GM10266 (cell line): ENCODE results near the gene RINL.

Source experiments
- DNase-seq: peaks from one replicate; pipeline ENCODE4 v3.0.0; 2012; ENCODE audit errors: extremely low spot score
- TF ChIP-seq, protein P1 (sequence below): IDR thresholded peaks from 2 replicates; pipeline ENCODE4 v1.5.1; 2012; ENCODE audit warnings: mild to moderate bottlenecking, low read depth; ENCODE audit not compliant: control insufficient read depth, insufficient read depth; ENCODE audit errors: missing control alignments

RINL gene

DNA sequence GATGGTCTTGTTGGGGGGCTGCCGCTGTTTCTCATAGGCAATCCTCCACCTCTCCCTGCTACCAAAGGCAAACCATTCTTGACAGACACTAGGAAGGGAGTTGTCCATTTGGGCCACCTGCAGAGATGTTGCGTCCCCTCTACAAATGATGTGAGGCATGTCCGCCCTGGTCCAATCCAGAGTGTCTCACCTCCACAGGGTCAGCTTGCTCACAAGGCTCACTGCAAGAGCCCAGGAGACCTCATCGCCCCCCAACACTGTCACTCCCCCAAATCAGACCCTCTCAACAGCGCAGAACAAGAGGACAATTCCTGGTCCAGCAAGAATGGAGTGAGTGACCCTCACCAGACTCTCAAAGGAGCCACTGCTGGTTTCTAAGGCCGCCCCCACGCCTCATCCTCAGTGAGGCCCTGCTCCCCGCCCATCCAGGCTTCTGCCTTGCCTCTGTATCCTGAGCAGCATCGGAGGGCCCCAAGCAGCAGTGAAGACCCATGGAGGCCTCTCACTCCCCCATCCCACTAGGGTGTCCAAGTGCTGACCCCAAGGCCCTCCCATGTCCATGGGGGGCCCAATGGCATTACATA is 34.8 kb downstream of the RINL start:
- no peak for DNase-seq
- TF ChIP-seq, protein P1, sequence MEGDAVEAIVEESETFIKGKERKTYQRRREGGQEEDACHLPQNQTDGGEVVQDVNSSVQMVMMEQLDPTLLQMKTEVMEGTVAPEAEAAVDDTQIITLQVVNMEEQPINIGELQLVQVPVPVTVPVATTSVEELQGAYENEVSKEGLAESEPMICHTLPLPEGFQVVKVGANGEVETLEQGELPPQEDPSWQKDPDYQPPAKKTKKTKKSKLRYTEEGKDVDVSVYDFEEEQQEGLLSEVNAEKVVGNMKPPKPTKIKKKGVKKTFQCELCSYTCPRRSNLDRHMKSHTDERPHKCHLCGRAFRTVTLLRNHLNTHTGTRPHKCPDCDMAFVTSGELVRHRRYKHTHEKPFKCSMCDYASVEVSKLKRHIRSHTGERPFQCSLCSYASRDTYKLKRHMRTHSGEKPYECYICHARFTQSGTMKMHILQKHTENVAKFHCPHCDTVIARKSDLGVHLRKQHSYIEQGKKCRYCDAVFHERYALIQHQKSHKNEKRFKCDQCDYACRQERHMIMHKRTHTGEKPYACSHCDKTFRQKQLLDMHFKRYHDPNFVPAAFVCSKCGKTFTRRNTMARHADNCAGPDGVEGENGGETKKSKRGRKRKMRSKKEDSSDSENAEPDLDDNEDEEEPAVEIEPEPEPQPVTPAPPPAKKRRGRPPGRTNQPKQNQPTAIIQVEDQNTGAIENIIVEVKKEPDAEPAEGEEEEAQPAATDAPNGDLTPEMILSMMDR = no peak

DNA sequence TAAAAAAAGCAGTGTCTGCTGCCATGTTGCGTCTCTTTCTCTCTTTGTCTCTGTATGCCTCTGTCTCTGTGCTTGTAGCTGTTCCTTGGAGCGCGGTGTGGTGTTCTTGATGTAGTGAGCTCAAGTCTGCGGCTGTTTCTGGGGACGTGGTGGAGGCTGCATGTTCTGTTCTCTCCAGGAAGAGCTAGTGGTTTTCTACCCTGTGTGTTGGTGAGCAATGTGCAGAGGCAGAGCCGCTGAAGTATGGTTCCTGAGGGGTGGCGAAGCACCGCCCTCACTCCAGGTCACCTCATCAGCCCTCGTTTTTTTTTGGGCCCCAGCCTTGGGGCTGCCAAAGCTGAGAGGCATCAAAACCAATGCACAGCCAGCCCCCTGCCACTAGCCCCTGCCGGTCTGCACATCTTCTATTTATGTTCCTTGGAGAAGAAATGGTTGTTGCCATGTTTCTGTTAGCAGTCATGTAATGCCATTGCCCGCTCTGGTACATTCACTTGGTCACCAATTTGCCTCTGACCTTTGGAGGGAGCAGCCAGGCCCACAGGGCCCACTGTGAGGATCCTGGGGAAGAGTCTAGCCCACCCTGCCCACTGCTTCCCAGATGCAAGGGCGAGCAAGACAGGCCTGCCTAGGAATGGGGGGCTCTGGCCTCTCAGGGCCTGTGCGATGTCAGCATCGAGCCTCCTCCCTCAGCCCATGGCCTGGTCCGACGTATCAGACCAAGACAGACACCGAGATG is 35.5 kb downstream of the RINL start:
- TF ChIP-seq, protein P1 = no peak
- DNase-seq = no peak

DNA sequence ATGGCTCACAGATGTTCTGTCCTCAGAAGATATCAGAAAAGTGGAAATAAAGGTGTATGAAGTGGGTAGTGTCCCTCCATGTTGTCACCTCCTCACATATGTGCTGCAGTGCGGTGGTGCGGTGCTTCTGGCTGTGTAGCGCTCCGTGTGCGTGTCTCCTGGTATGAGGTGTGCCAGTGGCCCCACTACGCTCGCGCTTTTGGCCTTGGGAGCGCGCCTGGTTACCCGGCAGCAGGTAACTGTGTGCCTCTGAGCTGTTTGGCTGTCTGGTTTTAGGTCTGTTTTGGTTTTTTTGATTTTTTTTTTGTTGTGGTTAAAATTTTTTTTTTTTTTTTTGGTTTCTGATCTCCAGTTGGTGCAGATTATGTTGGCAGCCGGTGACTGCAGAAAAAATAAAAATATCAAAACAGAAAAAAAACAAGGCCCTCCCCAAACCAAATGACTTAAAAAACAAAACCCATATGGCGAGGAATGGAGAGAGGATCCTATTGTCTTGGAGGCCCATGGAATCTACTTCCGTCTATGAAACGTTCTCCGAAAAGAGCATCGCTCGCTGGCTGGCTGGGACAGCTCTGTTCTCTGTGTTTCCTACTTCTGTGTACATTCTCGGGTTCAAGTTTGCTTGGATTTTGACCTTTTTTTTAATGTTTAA is 36.2 kb downstream of the RINL start:
- TF ChIP-seq, protein P1 = no peak
- no peak for DNase-seq

DNA sequence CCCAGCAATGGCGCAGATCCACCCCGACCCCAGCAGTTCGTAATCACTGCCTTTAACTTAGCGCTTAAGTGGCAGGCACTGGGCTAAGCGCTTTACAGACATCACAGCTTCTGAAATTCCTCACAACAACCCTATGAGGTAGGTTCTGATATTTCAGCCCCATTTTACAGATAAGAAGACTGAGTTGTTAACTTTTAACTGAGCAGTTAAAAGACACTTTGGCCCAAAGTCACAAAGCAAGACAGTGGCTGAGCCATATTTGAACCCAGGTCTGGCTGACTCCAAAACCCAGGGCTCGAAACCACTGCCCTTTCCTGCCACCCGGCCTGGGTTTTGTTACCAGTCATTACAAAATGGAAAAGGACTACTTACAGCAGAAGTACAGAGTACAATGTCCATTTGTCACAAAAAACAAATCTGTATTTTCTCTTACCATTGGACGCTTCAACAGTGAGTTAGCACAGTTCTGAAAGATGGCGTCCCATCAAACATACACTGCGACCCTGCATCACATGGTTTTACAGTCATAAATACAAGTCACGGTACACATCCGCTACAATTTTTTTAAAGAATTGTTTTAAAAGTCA is 36.8 kb downstream of the RINL start:
- TF ChIP-seq, protein P1 = no peak
- DNase-seq = no peak

DNA sequence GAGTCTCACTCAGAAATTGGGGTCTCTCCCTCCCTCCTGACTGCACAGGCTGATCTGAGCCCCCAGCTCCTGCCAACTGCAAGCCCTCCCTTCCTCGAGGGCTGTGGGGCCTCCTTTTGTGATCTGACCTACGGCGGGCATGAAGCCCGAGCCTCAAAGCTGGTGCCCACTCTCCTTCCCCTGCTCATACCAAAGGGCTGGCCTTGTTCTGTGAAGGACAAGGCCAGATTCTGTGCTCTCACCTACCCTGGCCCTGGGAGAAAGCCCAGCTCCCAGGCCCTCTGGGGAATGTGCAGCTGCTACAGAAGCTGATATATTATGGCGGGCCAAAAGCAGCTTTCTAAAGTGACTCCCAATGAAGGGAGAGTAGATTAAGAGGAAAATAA is 37.5 kb downstream of the RINL start:
- TF ChIP-seq, protein P1 = no peak
- no peak for DNase-seq

DNA sequence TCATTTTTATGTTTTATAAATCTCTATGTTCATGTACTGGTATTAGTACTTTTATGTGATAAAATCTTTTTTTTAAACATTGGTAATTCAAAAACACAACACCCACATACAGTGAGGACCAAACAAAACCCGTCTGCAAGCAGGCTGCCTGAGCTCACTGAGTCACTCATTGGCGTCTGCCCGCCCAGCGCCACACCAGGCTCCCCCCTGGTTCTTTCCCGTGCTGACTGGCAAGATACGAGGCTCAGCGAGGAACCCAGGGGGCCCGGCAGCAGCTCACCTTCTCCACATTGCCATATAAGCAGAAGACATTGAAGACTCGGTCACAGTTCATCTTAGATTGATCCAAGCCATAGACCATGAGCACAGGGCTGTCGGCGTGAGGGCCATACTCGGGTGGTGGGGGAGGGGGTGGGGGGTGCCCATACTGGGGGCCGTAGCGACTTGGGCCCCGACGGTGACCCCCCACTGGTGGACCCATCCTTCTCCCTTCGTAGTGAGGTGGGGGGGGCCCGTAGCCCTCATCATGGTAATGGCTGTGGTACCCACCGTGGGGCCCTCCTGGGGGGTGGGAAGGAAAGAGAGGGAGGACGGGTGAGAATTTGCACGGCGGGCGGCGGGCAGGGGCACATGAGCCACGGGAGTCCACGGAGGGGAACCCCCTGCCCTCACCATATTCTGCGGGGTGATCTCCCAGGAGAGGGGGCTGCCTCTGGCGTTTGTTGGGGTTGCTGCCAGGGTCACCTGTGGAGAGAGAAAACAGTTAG is 38.1 kb downstream of the RINL start:
- TF ChIP-seq, protein P1 = no peak
- DNase-seq = no peak
